ENCODE measurements around the gene NCKAP5. TPM values are rescaled to one million over a fixed set of nuclear protein-coding genes. Genes with fewer than 3 reads are reported as not detected.

The NCKAP5 gene
- polyA plus RNA-seq, 3 donors, result not detected

GRCh38 chr2:132814651-132815050 lies 753.6 kb downstream of the NCKAP5 start:
- Histone ChIP-seq H3K36me3 (replicated peaks in 1 of 2; ENCODE audit: control insufficient read depth in 1 of 2, insufficient read depth in 2 of 2, low read length in 2 of 2) (no peaks in the 10 kb centered on the region), H3K9ac (ENCODE audit: insufficient read depth, low read length, poor library complexity, severe bottlenecking) (no peak overlapping the region), H3K27me3 (ENCODE audit: control insufficient read depth in 2 of 2, insufficient read depth in 2 of 2, low read length in 2 of 2) (no peaks in the 10 kb centered on the region), H2AFZ (ENCODE audit: insufficient read depth, low read depth, low read length, poor library complexity, severe bottlenecking) (no peak overlapping the region), H3K27ac (ENCODE audit: low read depth in 1 of 2, low read length in 2 of 2) (no peak overlapping the region), H3K79me2 (ENCODE audit: insufficient read depth, low read length) (no peaks in the 10 kb centered on the region), H3K9me3 (replicated peaks in 1 of 2; ENCODE audit: control insufficient read depth in 1 of 2, insufficient read depth in 1 of 2, low read length in 2 of 2) (peaks cover 0 to 12% of the 10 kb centered on the region in 2 donors), H3K4me2 (replicated peaks; ENCODE audit: extremely low read depth, low read length, poor library complexity, severe bottlenecking) (no peak overlapping the region), H3K4me1 (ENCODE audit: control insufficient read depth in 1 of 2, insufficient read depth in 2 of 2, low read length in 2 of 2) (no peaks in the 10 kb centered on the region), H4K20me1 (ENCODE audit: insufficient read depth, low read length) (no peaks in the 10 kb centered on the region), H3K4me3 (replicated peaks in 1 of 3; ENCODE audit: low read depth in 2 of 3, low read length in 3 of 3) (no peak overlapping the region)
- WGBS (ENCODE audit: insufficient coverage), result 100% methylated on average over 2 of the region's 3 CpGs
- Mint-ChIP-seq H3K36me3 (no peaks in the 10 kb centered on the region), H3K27me3 (ENCODE audit: low read depth in 3 of 3) (peaks cover 0 to 2% (median 0%) of the 10 kb centered on the region in 3 donors), H3K4me1 (no peaks in the 10 kb centered on the region), H3K27ac (no peak overlapping the region), H3K9me3 (peaks cover 4 to 17% (median 9%) of the 10 kb centered on the region in 7 donors), H3K4me3 (no peak overlapping the region)
- TF ChIP-seq, protein P1, sequence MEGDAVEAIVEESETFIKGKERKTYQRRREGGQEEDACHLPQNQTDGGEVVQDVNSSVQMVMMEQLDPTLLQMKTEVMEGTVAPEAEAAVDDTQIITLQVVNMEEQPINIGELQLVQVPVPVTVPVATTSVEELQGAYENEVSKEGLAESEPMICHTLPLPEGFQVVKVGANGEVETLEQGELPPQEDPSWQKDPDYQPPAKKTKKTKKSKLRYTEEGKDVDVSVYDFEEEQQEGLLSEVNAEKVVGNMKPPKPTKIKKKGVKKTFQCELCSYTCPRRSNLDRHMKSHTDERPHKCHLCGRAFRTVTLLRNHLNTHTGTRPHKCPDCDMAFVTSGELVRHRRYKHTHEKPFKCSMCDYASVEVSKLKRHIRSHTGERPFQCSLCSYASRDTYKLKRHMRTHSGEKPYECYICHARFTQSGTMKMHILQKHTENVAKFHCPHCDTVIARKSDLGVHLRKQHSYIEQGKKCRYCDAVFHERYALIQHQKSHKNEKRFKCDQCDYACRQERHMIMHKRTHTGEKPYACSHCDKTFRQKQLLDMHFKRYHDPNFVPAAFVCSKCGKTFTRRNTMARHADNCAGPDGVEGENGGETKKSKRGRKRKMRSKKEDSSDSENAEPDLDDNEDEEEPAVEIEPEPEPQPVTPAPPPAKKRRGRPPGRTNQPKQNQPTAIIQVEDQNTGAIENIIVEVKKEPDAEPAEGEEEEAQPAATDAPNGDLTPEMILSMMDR (IDR thresholded peaks at IDR 0.05), result no peak
- no peak for DNase-seq
- intact Hi-C loops (cut with micrococcal nuclease), result no loop called here

DNA sequence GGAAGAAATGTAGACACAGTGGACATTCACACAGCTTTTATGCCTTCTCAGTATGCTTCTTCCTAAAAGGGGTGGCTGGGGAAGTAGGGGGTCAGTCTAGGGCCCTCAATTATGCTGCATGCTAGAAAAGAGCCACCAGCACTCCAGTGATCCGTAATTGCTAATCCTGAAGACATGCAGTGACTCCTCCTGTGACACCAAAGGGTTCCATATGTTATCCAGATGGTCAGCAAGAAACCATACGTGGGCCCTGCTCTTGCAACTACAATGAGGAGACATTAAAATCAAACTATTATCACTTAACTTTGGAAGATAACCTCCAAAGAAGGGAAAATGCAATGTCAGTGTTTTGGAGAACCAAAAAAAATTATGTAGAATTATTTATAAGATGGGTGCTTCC lies 754.8 kb downstream of the NCKAP5 start:
- no peaks in the 10 kb centered on the region for H3K36me3 Mint-ChIP-seq
- no peaks in the 10 kb centered on the region for H3K4me1 ChIP-seq (ENCODE audit: control insufficient read depth in 1 of 2, insufficient read depth in 2 of 2, low read length in 2 of 2)
- no peak overlapping the region for H3K9ac ChIP-seq (ENCODE audit: insufficient read depth, low read length, poor library complexity, severe bottlenecking)
- peaks cover 7 to 17% (median 9%) of the 10 kb centered on the region in 7 donors for H3K9me3 Mint-ChIP-seq
- H3K4me2 ChIP-seq (replicated peaks; ENCODE audit: extremely low read depth, low read length, poor library complexity, severe bottlenecking), result no peak overlapping the region
- H3K27me3 ChIP-seq (ENCODE audit: control insufficient read depth in 2 of 2, insufficient read depth in 2 of 2, low read length in 2 of 2), result no peaks in the 10 kb centered on the region
- H3K27ac Mint-ChIP-seq, result no peak overlapping the region
- no peaks in the 10 kb centered on the region for H4K20me1 ChIP-seq (ENCODE audit: insufficient read depth, low read length)
- TF ChIP-seq, protein P1 (IDR thresholded peaks at IDR 0.05), result no peak
- H3K9me3 ChIP-seq (replicated peaks in 1 of 2; ENCODE audit: control insufficient read depth in 1 of 2, insufficient read depth in 1 of 2, low read length in 2 of 2), result peaks cover 0 to 12% of the 10 kb centered on the region in 2 donors
- H3K4me3 ChIP-seq (replicated peaks in 1 of 3; ENCODE audit: low read depth in 2 of 3, low read length in 3 of 3), result no peak overlapping the region
- H3K27me3 Mint-ChIP-seq (ENCODE audit: low read depth in 3 of 3), result peaks cover 0 to 2% (median 0%) of the 10 kb centered on the region in 3 donors
- no peaks in the 10 kb centered on the region for H3K36me3 ChIP-seq (replicated peaks in 1 of 2; ENCODE audit: control insufficient read depth in 1 of 2, insufficient read depth in 2 of 2, low read length in 2 of 2)
- DNase-seq, result no peak
- intact Hi-C loops (cut with micrococcal nuclease), result no loop called here
- H3K4me1 Mint-ChIP-seq, result no peaks in the 10 kb centered on the region
- no peak overlapping the region for H3K27ac ChIP-seq (ENCODE audit: low read depth in 1 of 2, low read length in 2 of 2)
- H3K79me2 ChIP-seq (ENCODE audit: insufficient read depth, low read length), result no peaks in the 10 kb centered on the region
- H3K4me3 Mint-ChIP-seq, result no peak overlapping the region
- WGBS (ENCODE audit: insufficient coverage), result no CpG with 5 or more reads among the region's 2 CpGs
- H2AFZ ChIP-seq (ENCODE audit: insufficient read depth, low read depth, low read length, poor library complexity, severe bottlenecking), result no peak overlapping the region
